ENCODE results near the gene ANO3. TPM values are rescaled to one million over a fixed set of nuclear protein-coding genes. Genes with fewer than 3 reads are reported as not detected.
"Not testable (repeated sequence)": the region's sequence is repeated elsewhere in the genome, so short reads cannot be mapped to it uniquely, and the experiment has no call there.

ANO3 gene
- total RNA-seq, 2 donors from 2014 or later, result not detected

GRCh38 chr11:26599876-26600434 lies 268.0 kb downstream of the ANO3 start:
- H3K9me3 ChIP-seq (ENCODE audit: control insufficient read depth, low read length, poor library complexity, severe bottlenecking), result no peaks in the 10 kb centered on the region
- Mint-ChIP-seq H3K27me3 (no peaks in the 10 kb centered on the region), H3K4me3 (no peak overlapping the region), H3K4me1 (no peaks in the 10 kb centered on the region), H3K36me3 (ENCODE audit: low read depth) (no peaks in the 10 kb centered on the region), H3K27ac (no peak overlapping the region)
- no peak for ATAC-seq
- no peak for DNase-seq

GRCh38 chr11:26607725-26608506 lies 276.0 kb downstream of the ANO3 start:
- Mint-ChIP-seq H3K27me3 (no peaks in the 10 kb centered on the region), H3K4me3 (no peak overlapping the region), H3K27ac (no peak overlapping the region), H3K4me1 (no peaks in the 10 kb centered on the region), H3K36me3 (ENCODE audit: low read depth) (no peaks in the 10 kb centered on the region)
- no peaks in the 10 kb centered on the region for H3K9me3 ChIP-seq (ENCODE audit: control insufficient read depth, low read length, poor library complexity, severe bottlenecking)
- ATAC-seq (no peak), DNase-seq (no peak)

GRCh38 chr11:26608507-26609146 lies 276.7 kb downstream of the ANO3 start:
- Mint-ChIP-seq H3K36me3 (ENCODE audit: low read depth) (no peaks in the 10 kb centered on the region), H3K4me3 (no peak overlapping the region), H3K4me1 (no peaks in the 10 kb centered on the region), H3K27ac (no peak overlapping the region), H3K27me3 (no peaks in the 10 kb centered on the region)
- ATAC-seq (no peak), DNase-seq (no peak)
- no peaks in the 10 kb centered on the region for H3K9me3 ChIP-seq (ENCODE audit: control insufficient read depth, low read length, poor library complexity, severe bottlenecking)

- DNase-seq (no peak), ATAC-seq (no peak)
- Mint-ChIP-seq H3K27ac (no peak overlapping the region), H3K4me1 (no peaks in the 10 kb centered on the region), H3K27me3 (no peaks in the 10 kb centered on the region), H3K36me3 (ENCODE audit: low read depth) (no peaks in the 10 kb centered on the region), H3K4me3 (no peak overlapping the region)
- H3K9me3 ChIP-seq (ENCODE audit: control insufficient read depth, low read length, poor library complexity, severe bottlenecking), result no peaks in the 10 kb centered on the region
These were observed 281.8 kb downstream of the ANO3 start for GRCh38 chr11:26613759-26614158.

- no peaks in the 10 kb centered on the region for H3K36me3 Mint-ChIP-seq (ENCODE audit: low read depth)
- no peaks in the 10 kb centered on the region for H3K27me3 Mint-ChIP-seq
- no peak overlapping the region for H3K4me3 Mint-ChIP-seq
- ATAC-seq (no peak), DNase-seq (no peak)
- H3K9me3 ChIP-seq (ENCODE audit: control insufficient read depth, low read length, poor library complexity, severe bottlenecking), result no peaks in the 10 kb centered on the region
- H3K4me1 Mint-ChIP-seq, result no peaks in the 10 kb centered on the region
- H3K27ac Mint-ChIP-seq, result no peak overlapping the region
These were observed 286.5 kb downstream of the ANO3 start for GRCh38 chr11:26618441-26618840.

GRCh38 chr11:26620282-26621045 lies 288.5 kb downstream of the ANO3 start:
- H3K4me3 Mint-ChIP-seq, result no peak overlapping the region
- no peaks in the 10 kb centered on the region for H3K9me3 ChIP-seq (ENCODE audit: control insufficient read depth, low read length, poor library complexity, severe bottlenecking)
- no peak overlapping the region for H3K27ac Mint-ChIP-seq
- H3K36me3 Mint-ChIP-seq (ENCODE audit: low read depth), result no peaks in the 10 kb centered on the region
- ATAC-seq (no peak), DNase-seq (no peak)
- H3K4me1 Mint-ChIP-seq, result no peaks in the 10 kb centered on the region
- no peaks in the 10 kb centered on the region for H3K27me3 Mint-ChIP-seq

- ATAC-seq (no peak), DNase-seq (no peak)
- no peaks in the 10 kb centered on the region for H3K27me3 Mint-ChIP-seq
- no peak overlapping the region for H3K27ac Mint-ChIP-seq
- no peaks in the 10 kb centered on the region for H3K4me1 Mint-ChIP-seq
- no peaks in the 10 kb centered on the region for H3K36me3 Mint-ChIP-seq (ENCODE audit: low read depth)
- H3K9me3 ChIP-seq (ENCODE audit: control insufficient read depth, low read length, poor library complexity, severe bottlenecking), result no peaks in the 10 kb centered on the region
- H3K4me3 Mint-ChIP-seq, result no peak overlapping the region
These were observed 289.2 kb downstream of the ANO3 start for GRCh38 chr11:26621132-26621531.

GRCh38 chr11:26622181-26622580 lies 290.3 kb downstream of the ANO3 start:
- H3K9me3 ChIP-seq (ENCODE audit: control insufficient read depth, low read length, poor library complexity, severe bottlenecking), result no peaks in the 10 kb centered on the region
- Mint-ChIP-seq H3K27me3 (no peaks in the 10 kb centered on the region), H3K4me1 (no peaks in the 10 kb centered on the region), H3K36me3 (ENCODE audit: low read depth) (no peaks in the 10 kb centered on the region), H3K4me3 (no peak overlapping the region), H3K27ac (no peak overlapping the region)
- ATAC-seq, result no peak
- no peak for DNase-seq

GRCh38 chr11:26623076-26623659 lies 291.2 kb downstream of the ANO3 start:
- no peak for DNase-seq
- H3K9me3 ChIP-seq (ENCODE audit: control insufficient read depth, low read length, poor library complexity, severe bottlenecking), result no peaks in the 10 kb centered on the region
- no peak for ATAC-seq
- no peaks in the 10 kb centered on the region for H3K36me3 Mint-ChIP-seq (ENCODE audit: low read depth)
- H3K27me3 Mint-ChIP-seq, result no peaks in the 10 kb centered on the region
- H3K27ac Mint-ChIP-seq, result no peak overlapping the region
- no peaks in the 10 kb centered on the region for H3K4me1 Mint-ChIP-seq
- no peak overlapping the region for H3K4me3 Mint-ChIP-seq

- Mint-ChIP-seq H3K27me3 (no peaks in the 10 kb centered on the region), H3K4me3 (no peak overlapping the region), H3K4me1 (no peaks in the 10 kb centered on the region), H3K27ac (no peak overlapping the region), H3K36me3 (ENCODE audit: low read depth) (no peaks in the 10 kb centered on the region)
- DNase-seq (no peak), ATAC-seq (no peak)
- no peaks in the 10 kb centered on the region for H3K9me3 ChIP-seq (ENCODE audit: control insufficient read depth, low read length, poor library complexity, severe bottlenecking)
These were observed 294.4 kb downstream of the ANO3 start for GRCh38 chr11:26626346-26626745.

- ATAC-seq (no peak), DNase-seq (no peak)
- H3K9me3 ChIP-seq (ENCODE audit: control insufficient read depth, low read length, poor library complexity, severe bottlenecking), result no peaks in the 10 kb centered on the region
- Mint-ChIP-seq H3K36me3 (ENCODE audit: low read depth) (no peaks in the 10 kb centered on the region), H3K27ac (no peak overlapping the region), H3K4me3 (no peak overlapping the region), H3K4me1 (no peaks in the 10 kb centered on the region), H3K27me3 (no peaks in the 10 kb centered on the region)
These were observed 300.8 kb downstream of the ANO3 start for GRCh38 chr11:26632691-26633159.

- DNase-seq; ATAC-seq; H3K9me3 ChIP-seq (ENCODE audit: control insufficient read depth, low read length, poor library complexity, severe bottlenecking); H3K36me3 Mint-ChIP-seq (ENCODE audit: low read depth); H3K4me1 Mint-ChIP-seq; H3K27me3 Mint-ChIP-seq; H3K4me3 Mint-ChIP-seq; H3K27ac Mint-ChIP-seq: not testable (repeated sequence)
These were observed 311.4 kb downstream of the ANO3 start for GRCh38 chr11:26643314-26643713.

- H3K9me3 ChIP-seq (ENCODE audit: control insufficient read depth, low read length, poor library complexity, severe bottlenecking), result no peaks in the 10 kb centered on the region
- Mint-ChIP-seq H3K36me3 (ENCODE audit: low read depth) (no peaks in the 10 kb centered on the region), H3K27me3 (no peaks in the 10 kb centered on the region), H3K27ac (no peak overlapping the region), H3K4me3 (no peak overlapping the region), H3K4me1 (no peaks in the 10 kb centered on the region)
- DNase-seq (no peak), ATAC-seq (no peak)
These were observed 318.0 kb downstream of the ANO3 start for GRCh38 chr11:26649884-26650283.

Measured in T-helper 17 cell (primary cell).